SHP77 treated with DMSO at 0.1 percent for 48 hours (cell line): ENCODE measurements around the gene LGALS9B.
"Not testable (repeated sequence)": the region's sequence is repeated elsewhere in the genome, so short reads cannot be mapped to it uniquely, and the experiment has no call there.

Source experiments
- DNase-seq: peaks from one replicate; lab custom pipeline; 2025; lab: John Stamatoyannopoulos, UW

Gene LGALS9B

GRCh38 chr17:20416381-20416911 is 50.9 kb downstream of the LGALS9B start:
- not testable (repeated sequence) for DNase-seq

- DNase-seq, result not testable (repeated sequence)
Observed at GRCh38 chr17:20415479-20415878, 51.9 kb downstream of the LGALS9B start.

DNA sequence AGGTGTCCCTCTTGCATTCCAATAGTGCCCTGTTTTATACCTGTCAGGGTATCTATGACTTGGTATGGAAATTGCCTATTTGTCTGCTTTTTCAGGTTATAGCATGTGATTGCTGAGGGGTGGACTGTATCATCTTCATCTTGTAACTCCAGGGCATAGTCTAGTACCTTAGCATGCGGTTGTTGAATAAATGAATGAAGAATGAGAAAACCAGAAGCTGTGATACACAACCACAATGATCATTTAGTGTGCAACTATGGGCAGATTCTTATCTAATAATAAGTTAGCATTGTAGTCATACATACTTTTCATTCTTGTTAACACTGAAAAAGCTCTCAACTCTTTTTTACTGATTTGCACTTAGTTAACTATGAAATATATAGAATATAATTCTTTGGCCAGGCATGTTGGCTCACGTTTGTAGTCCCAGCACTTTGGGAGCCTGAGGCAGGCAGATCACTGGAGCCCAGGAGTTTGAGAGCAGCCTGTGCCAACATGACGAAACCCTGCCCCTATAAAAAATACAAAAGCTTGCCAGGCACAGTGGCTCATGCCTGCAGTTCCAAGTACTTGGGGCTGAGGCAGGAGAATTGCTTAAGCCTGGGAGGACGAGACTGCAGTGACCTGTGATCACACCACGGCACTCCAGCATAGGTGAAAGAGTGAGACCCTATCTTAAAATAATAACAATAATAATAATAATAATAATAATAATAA is 65.9 kb downstream of the LGALS9B start:
- DNase-seq, result not testable (repeated sequence)

DNA sequence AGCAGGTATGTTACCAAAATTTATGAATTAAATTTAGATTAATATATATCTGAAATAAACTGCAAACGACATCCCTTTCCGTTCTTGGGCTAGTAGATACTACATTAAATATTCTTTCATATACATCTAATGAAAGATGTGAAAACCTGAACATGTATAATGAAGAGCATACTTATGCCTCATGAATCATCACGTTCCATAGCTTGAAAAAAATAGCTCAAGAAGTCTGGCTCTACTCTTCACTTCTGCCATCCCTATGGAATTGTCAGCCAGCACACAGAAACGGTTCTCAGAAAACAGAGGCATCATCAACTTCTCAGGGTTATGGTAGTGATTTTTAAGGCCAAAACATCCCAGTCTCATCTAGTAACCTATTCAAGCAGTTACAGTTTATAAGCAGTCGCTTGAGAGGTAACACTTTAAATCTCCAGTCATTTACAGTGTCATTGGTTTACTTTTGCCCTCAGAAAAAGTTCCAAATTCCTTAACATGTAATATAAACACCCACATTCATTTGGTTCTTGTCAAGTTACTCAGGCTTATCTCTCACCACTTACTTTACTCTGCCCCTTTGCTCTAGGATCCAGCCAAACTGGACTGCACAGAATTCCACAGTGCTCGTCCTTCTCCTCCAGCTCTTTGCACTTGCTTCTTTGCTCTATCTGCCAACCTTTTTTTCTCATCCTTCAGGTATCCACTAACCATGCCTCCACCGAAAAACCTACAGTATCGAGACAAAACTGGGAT is 66.6 kb downstream of the LGALS9B start:
- not testable (repeated sequence) for DNase-seq
